GM21576 (cell line): ENCODE data around the gene TNKS2.
"Not testable (repeated sequence)": the region's sequence is repeated elsewhere in the genome, so short reads cannot be mapped to it uniquely, and the experiment has no call there.

Experiments
- ATAC-seq: cut with Tn5 transposase; IDR thresholded peaks from one replicate; pipeline ENCODE4 v1.9.1; 2021; ENCODE audit warnings: mild to moderate bottlenecking, moderate library complexity; ENCODE audit not compliant: unreplicated experiment

Gene TNKS2

DNA sequence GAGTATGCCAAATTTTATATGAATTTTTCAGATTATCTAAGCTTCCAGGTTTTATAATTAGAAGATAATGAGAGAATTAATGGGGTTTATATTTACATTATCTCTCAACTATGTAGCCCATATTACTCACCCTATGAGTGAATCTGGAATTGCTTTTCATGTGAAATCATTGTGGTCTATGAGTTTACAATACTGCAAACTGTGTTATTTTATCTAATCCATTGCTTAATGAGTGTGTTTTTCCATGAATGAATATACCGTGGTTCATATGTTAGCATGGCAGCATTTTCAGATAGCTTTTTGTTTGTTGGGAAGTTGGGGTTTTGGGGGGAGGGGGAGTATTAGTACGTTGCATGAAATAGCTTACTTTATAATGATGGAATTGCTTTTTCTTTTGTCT is 66.5 kb downstream of the TNKS2 start:
- ATAC-seq = no peak

- no peak for ATAC-seq
Measured at GRCh38 chr10:91865562-91866081, 67.4 kb downstream of the TNKS2 start.

- ATAC-seq = no peak
Measured at GRCh38 chr10:91875156-91875555, 76.9 kb downstream of the TNKS2 start.

DNA sequence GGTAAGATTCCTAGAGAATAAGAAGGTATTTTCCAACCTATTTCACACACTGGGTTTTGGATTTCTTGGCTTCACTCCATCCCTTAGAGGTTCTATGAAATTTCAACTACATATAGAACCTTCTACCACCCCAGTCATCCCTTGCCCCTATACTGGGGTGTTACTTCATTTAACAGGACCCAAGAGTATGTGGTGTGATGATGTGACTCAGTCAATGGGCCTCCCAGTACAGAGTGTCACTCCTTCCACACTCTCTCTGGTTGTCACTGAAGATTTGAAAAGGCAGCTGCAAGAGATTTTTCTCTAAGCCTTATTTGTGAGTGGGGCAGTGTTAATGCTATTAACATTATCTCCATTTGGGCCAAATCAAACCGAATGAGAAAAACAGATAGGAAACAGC is 77.6 kb downstream of the TNKS2 start:
- no peak for ATAC-seq

DNA sequence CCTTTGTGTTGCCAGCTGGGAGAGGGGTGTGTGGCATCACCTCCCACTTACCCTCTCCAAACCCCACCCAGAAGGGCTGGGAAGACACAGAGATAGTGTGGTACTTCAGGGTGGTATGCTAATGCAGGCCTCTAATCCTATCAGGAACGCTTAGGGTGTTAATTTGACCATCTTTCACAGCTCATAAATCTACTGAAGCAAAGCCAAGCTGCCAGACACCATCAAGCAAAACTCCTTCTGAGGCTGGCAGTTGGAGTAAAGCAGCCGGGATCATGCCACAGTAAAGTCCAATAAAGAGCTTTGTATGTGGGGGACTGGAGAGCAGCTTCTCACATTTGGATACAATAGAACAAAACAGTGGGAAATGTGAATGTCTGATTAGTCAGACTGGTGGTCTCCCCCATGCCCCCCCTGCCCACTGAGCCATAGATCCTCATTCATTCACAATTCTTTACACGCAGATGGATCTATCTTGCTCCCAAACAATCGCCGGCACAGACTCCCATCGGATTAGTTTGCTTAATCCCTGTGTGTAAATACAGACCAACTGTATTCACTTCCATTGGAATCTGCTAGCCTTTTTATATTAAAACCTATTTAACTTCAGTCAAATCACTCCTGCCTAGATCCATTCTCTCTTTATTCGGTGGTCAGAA is 81.4 kb downstream of the TNKS2 start:
- no peak for ATAC-seq

GRCh38 chr10:91880310-91880709 is 82.1 kb downstream of the TNKS2 start:
- no peak for ATAC-seq

GRCh38 chr10:91883549-91884444 is 85.6 kb downstream of the TNKS2 start:
- no peak for ATAC-seq

DNA sequence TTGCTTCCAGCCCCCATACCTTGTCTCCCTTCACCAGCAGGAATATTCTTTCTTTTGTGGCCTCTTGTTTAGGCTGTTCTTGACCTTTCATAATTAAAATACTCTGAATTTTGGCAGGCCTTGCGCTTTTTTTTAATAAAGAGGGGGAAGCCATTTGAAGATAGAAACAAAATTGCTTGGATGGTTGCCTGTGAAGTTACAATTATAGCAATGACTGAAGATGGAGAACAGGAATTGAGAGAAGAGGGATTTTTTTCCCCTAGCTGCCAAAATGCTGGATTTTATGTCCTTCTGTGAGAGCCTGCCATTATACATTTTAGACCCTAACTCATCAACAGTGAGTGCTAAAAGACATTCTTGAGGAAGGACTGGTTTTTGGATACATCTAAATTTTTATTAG is 86.3 kb downstream of the TNKS2 start:
- no peak for ATAC-seq

DNA sequence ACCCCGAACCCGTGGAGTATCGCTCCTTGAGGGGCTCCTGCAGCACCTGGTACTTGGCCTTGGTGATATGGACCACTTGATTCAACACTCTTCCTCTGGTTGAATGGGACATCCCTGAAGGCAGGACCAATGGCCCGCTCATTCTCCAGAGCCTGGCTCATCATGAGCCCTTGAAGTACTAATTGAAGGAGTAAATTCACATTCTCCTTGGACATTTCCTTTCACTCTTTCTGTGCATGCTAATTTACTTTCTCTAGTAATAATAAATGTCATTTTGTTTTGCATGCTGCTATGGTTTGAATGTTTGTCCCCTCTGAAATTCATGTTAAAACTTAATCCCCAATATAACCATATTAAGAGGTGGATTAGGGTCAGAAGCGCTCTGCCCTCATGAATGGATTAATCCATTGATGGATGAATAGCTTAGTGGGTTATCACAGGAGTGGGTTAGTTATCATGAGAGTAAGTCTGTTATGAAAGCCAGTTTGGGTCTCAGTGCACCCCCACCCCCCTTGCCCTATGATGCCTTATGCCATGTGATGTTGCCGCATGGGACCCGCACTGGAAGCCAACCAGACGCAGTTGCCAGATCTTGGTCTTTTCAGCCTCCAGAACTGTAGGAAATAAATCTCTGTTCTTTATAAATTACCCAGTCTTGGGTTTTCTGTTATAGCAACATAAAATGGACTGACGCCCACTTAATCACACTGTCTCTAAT is 87.3 kb downstream of the TNKS2 start:
- no peak for ATAC-seq

DNA sequence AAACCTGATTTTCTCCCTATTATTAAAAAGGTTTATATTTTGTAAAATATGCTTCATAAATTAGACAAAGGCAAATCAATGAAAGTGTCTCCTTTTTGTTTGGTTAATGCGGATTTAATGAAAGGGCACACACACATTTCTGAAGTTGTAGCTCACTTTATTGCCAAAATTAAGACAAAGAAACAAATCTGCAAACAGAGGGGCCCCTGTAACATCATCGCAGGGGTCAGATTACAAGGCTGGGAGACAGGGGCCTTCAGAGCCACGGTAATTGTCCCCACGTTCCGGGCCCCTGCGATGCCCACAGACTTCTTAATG is 88.7 kb downstream of the TNKS2 start:
- ATAC-seq = no peak

GRCh38 chr10:91887272-91888076 is 89.2 kb downstream of the TNKS2 start:
- ATAC-seq = no peak

DNA sequence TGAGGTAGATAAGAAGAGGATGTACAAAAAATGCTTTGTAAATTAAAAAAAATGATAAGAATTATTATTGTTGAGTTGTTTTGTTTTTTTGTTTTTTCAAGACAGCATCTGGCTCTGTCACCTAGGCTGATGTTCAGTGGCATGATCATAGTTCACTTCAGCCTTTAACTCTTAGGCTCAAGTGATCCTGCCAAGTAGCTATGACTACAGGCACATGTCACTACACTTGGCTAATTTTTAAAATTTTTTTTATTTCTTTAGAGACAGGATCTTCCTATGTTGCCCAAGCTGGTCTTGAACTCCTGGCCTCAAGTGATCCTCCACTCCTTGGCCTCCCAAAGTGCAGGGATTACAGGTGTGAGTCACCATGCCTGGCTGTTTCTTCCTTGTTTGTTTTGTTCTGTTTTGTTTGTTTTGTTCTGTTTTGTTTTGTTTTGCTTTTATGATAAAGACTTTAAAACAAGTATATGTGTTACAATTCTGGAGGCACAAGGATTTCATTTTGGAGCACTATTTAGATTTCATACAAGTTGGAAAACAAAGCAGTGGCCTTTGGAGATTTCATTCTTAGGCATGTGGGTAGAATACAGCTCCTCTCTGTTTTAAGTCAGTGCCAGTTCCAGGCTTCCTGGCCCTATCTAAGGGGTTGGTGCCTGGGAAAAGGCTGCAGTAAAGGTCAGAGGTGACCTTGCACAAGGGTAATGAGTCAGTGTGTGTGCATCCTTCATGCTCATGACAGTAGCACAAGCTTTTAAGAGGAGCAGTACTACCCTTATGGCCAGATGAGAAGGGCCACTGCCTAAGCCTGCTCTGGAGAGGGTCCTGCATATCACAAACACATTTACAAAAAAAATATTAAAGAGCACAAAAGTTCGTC is 93.1 kb downstream of the TNKS2 start:
- ATAC-seq = no peak

GRCh38 chr10:91893051-91893450 is 94.8 kb downstream of the TNKS2 start:
- no peak for ATAC-seq

GRCh38 chr10:91894261-91894685 is 96.0 kb downstream of the TNKS2 start:
- not testable (repeated sequence) for ATAC-seq

DNA sequence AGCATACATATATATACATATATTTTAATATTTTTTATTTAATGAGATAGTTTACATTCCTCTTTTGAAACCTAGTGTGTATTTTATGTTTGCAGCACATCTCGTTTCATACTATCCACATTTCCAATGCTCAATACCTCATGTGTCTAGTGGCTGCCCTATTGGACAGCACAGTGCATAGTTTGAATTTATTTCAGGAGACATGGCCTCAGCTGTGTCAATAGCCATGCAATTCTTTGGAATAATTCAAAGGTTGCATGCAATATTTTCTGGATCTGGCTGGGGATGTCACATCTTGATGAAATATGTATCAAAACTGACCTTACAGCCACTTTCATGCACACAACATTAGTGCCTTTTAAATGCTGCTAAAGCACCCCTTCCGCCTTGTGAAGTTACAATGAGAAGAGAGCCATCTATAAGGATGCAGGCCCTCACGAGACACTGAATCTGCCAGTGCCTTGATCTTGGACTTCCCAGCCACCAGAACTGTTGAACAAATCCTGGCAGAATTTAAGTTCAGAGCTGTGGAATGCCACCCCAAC is 98.1 kb downstream of the TNKS2 start:
- ATAC-seq = no peak

DNA sequence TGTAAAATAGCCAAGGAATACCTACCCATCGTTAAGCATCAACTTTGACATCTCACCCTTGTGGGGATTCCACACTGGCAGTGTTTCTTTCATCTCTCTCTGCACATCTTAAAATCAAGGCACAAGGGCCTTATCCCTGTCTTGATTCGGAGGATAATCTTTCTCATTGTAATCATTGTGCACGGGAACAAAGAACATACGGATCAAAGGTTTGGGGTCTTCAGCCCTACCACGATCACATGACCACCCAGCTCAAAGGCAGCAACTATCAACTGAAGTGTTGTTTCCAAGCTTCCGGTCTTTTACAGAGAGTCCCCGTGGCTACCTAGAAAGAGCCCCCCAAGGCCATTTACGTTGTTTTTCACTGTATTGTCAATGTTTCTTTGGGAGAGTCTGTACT is 99.2 kb downstream of the TNKS2 start:
- ATAC-seq = no peak

DNA sequence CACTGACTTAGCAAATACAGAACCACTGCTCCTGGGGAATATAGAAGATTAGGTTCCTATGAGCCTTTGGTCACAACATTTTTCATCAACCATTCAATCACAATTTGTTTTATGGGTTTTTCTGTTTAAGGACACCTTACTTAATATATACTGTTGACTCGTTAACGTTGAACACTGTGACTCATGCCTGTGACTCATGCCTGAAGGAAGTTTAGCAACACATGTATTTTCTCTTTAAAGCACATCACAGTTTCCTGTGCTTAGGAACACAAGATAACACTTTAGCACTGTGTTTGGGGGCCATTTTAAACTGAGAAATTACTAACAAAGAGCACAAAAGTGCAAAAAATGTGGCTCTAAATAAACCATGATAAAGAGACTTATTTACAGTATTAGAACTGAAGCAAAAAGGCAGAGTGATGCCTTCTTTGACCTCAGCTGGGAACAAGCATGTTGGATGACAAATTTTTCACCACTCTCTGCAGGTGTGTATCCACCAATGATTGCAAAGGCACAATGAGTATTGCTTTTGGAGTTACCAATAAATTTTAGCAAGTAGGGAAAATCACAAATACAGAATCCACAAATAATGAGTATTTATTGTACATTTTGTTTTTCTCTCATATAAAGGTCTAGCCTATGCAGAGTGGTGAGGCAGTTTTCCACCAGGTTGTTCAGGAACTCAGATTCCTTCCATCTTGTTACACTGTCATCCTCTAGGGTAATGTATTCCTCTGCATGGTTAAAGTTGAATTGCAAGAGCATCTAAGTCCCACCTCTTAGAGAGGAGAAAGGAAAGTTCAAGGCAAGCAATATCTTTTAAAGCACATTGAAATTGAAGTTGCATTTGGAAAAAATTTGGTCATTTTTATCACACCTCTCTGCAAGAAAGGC is 103.8 kb downstream of the TNKS2 start:
- no peak for ATAC-seq

GRCh38 chr10:91907033-91907594 is 108.9 kb downstream of the TNKS2 start:
- ATAC-seq = no peak
